OCI-M2 (cell line): Measurements from ENCODE around the gene G6PC1.
"Not testable (repeated sequence)": the region's sequence is repeated elsewhere in the genome, so short reads cannot be mapped to it uniquely, and the experiment has no call there.

Experiments used
- DNase-seq: peaks from one replicate; lab custom pipeline; 2025; ENCODE audit not compliant: unreplicated experiment; lab: John Stamatoyannopoulos, UW

G6PC1 gene

GRCh38 chr17:42899981-42900380, 618 bp upstream of the G6PC1 start:
- DNase-seq = not testable (repeated sequence)

- no peak for DNase-seq
Observed at GRCh38 chr17:42901535-42902229, 1.1 kb downstream of the G6PC1 start.

GRCh38 chr17:42904110-42904469, 3.5 kb downstream of the G6PC1 start:
- no peak for DNase-seq

DNA sequence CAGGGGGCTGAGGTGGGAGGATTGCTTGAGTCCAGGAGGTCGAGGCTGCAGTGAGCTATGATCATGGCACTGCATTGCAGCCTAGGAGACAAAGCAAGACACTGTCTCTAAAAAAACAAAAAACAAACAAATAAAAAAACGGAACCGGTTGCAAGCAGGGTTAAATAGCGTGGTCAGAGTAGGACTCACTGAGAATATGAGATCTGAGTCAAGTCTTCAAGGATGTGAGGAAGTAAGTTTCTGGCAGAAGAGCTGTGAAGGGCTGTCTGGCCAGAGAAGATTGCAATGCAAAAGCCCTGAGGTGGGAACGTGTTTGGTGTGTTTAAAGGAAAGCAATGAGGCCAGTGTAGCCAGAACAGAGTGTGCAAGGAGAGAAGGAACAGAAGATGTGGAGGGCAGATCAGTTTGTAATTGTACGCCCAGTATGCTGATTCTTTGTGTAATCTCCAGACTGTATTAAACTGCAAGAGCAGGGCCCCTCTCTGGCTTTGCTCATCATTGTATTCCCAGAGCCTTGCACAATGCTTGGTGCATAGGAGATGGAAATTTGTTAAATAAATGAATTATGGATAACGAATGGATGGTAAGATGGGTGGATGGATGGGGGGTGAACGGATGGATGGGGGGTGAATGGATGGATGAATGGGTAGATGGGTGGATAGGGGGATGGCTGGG, 6.3 kb downstream of the G6PC1 start:
- no peak for DNase-seq

DNA sequence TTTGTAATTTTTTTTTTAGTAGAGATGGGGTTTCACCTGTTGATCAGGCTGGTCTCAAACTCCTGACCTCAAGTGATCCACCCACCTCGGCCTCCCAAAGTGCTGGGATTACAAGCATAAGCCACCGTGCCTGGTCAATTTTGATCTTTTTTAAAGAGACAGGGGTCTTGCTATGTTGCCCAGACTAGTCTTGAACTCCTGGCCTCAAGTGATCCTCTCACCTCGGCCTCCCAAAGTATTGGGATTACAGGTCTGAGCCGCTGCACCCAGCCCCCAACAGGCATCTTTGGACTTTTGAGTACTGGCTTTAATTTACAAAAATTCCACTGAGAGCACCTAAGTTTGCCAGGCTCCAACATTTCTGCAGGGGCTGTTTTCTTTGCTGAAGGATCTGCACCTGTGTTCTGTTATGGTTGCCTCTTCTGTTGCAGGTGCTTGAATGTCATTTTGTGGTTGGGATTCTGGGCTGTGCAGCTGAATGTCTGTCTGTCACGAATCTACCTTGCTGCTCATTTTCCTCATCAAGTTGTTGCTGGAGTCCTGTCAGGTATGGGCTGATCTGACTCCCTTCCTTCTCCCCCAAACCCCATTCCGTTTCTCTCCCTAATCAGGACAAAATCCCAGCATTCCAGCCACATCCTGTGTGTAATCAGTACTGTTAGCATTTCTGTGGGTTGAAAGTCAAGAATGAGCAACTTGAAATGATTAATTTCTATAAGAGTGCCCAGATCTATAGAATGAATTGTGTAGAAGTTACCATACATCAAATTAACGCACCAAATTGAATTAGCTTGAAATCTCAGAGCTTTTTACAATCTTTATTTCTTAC, 8.5 kb downstream of the G6PC1 start:
- DNase-seq = no peak

DNA sequence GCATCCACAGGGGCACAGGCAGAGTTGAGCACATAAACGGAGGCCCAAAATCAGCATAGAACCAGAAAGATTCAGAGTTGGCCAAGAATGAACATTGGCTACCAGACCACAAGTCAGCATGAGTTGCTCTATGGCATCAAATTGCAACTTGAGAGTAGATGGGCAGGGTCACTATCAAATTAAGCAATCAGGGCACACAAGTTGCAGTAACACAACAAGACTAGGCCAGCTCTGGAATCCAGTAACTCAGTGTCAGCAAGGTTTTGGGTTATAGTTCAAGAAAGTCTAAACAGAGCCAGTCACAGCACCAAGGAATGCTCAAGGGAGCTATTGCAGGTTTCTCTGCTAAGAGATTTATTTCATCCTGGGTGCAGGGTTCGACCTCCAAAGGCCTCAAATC, 12.9 kb downstream of the G6PC1 start:
- DNase-seq = no peak

DNA sequence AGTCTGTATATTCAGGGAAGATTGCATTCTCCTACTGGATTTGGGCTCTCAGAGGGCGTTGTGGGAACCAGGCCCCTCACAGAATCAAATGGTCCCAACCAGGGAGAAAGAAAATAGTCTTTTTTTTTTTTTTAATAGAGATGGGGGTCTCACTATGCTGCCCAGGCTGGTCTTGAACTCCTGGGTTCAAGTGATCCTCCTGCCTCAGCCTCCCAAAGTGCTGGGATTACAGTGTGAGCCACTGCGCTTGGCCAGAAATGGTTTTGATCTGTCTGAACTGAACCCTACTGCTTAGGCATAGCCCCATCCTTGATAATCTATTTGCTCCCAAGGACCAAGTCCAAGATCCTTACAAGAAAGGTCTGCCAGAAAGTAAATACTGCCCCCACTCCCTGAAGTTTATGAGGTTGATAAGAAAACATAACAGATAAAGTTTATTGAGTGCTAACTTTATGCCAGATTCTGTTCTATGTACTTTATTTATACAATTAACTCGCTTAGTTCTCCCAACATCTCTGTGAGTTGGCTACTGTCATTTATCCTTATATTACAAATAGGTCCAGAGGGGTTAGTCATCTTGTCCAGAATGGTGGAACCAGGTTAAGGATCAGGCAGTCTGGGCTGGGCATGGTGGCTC, 13.5 kb downstream of the G6PC1 start:
- no peak for DNase-seq

DNA sequence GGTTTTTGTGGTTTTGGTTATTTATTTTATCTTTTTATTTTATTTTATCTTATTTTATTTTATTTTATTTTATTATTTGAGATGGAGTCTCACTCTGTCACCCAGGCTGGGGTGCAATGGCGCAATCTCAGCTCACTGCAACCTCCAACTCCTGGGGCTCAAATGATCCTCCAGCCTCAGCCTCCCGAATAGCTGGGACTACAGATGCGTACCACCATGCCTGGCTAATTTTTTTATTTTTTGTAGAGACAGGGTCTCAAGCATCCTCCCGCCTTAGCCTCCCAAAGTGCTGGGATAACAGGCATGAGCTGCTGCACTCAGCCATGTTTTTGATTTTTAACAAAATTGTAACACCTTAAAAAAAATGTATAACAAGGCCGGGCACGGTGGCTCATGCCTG, 14.7 kb downstream of the G6PC1 start:
- DNase-seq = not testable (repeated sequence)

DNA sequence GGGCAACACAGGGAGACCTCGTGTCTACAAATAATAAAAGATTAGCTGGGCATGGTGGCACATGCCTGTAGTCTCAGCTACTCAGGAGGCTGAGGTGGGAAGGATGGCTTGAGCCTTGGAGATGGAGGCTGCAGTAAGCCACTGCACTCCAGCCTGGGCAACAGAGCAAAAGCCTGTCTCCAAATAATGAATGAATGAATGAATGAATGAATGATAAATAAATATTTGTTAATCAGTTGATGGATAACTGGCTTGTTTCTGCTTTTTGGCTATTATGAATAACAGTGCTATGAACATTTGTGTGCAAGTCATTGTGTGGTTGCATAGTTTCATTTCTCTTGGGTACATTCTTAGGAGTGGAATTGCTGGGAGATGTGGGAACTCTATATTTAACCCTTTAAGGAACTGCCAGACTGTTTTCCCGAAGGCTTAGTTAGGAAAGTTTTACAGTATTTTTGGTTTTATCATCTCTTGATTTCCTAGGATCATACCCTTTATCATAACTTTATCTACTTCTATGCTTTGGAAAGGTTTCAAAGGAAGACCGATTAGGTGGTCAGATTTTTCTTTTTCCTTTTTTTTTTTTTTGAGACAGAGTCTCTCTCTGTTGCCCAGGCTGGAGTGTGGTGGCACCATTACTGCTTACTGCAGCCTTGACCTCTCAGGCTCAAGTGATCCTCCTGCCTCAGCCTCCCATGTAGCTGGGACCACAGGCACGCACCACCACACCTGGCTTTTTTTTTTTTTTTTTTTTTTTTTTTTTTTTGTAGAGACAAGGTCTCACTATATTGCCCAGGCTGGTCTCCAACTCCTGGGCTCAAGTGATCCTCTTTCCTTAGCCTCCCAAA, 16.0 kb downstream of the G6PC1 start:
- DNase-seq = not testable (repeated sequence)

DNA sequence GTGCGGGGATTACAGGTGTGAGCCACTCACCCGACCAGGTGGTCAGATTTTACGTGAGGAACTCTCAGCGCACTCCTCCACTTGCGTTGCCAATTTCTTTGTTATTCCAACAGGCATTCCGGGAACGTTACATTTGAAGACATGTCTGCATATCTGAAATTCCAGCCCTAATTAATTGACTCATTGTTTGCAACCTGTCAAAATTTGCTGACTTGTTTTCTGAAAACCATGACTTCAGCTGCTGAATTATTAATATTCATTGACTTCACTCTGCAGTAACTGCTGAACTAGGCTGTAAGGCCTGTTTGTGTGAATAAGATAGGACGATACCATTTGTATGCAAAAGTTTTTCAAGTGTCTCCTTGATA, 16.6 kb downstream of the G6PC1 start:
- no peak for DNase-seq

DNA sequence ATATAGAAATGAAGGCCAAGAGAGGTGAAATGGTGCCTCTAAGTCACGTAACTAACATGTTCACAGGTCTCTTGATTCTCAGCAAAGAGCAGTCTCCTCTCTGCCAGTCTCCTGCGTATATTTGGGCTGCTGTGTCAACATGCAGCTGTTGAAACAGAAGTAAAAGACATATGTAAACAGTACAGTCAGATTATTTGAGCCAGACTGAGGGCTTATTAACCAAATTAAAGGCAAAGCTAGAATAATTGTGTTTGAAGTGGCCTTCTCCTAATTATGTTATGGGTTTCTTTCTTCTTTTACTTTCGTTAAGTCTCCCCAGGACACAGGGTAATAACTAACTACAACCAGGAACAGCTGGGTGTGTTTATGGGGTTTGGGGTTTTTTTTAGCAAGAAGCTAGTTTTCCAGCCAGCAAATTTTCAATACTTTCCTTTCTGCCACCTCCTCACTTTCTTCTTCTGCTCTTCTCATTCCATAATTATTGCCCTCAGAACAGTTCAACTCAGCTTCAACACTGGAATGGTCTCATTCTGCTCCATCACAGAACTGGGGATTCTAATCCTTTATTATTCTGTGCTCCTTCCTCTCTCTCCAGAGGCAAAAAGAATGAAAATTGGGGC, 18.4 kb downstream of the G6PC1 start:
- DNase-seq = no peak

- not testable (repeated sequence) for DNase-seq
Observed at GRCh38 chr17:42919522-42920077, 19.0 kb downstream of the G6PC1 start.

DNA sequence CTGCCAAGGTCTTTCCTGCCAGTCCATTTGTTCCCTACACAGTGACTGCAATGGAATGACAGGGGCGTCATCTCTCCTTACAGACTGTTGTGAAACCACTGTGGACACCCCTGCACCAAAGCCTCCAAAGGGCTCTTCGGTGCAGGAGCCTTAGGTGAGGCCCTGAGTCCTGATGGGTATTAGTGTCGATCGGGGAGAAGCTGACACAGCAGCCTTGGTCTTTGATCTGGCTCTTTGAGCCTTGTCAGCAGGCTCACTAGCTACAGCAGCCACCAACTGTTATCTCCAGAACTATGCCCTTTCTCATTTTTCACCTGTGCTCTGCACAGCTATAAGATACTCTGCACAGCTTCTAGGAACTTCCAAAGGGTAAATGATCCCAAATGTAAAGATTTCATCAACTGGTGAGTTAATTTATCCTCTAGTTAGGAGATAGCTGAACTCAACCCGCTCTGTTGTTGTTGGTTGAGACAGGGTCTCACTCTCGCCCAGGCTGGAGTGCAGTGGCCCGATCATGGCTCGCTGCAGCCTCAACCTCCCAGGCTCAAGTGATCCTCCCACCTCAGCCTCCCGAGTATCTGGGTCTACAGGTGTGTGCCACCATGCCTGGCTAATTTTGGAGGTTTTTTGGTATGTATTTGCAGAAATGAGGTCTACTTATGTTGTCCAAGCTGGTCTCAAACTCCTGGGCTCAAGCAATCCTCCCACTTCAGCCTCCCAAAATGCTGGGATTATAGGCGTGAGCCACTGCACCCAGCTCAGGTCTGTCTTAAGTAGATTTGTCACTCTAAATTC, 19.7 kb downstream of the G6PC1 start:
- no peak for DNase-seq

GRCh38 chr17:42920922-42921321, 20.3 kb downstream of the G6PC1 start:
- DNase-seq = no peak

GRCh38 chr17:42922294-42922693, 21.7 kb downstream of the G6PC1 start:
- DNase-seq = no peak

DNA sequence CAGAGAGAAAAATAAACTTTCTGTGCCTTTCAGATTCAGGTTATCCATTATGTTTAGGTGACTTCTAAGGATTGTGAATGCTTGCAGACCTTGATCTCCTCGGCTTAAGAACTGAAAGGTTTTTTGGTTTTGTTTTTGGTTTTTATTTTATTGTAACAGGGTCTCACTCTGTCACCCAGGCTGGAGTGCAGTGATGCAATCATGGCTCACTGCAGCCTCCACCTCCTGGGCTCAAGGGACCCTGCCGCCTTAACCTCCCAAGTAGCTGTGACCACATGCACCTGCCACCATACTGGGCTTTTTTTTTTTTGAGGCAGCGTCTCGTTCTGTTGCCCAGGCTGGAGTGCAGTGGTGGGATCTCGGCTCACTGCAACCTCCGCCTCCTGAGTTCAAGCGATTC, 22.9 kb downstream of the G6PC1 start:
- not testable (repeated sequence) for DNase-seq

DNA sequence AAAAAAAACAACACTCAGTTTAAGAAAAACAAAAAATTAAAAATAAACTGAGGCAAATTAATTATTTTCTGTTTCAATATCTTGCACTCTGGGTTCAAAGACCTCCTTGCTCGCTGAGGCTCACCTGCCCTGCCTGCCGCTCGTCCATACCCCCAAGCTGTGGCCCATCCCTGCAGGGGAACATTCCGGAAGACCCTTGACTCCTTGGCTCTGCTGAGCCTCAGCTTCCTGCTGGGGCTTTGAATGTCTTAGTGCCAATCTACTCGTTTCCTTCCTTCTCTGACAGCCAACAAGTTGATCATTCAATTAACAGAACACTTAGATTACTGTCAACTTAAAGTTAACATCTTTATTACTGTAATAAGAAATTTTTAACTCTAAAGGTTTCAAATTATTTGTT, 24.3 kb downstream of the G6PC1 start:
- no peak for DNase-seq

DNA sequence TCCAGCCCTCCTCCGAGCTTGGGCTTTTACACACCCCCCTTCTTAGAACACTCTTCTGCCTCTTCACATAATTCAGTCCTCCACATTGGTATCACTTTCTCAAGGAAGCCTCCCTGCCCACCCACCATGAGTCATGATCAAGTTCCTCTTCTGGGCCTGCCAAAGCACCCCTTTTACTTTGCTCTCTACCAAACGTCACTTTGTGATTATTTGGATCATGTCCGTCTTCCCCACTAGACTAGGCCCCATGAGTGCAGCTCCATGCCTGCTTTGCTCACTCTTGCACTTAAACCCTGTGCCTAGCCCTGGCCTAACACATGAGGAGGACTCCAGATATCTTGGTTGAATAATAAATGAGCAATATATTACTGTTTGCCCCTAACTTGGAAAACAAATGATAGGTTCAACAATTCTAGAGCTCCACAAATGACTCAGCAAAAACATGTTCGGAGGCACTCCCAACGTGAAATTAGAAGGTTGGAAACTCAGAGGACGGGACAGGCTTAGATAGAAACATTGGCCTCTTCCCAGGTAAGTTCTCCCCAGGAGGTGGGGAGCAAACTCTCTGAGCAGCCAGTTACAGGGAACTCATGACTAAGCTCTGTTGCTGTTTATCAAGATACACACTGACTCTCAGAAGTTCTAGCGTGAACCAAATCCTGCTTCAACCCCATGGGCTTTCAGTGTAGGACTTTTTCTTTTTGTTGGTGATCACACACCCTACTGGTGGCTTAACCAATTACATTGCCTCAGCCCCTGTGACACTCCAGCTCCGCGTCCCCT, 28.3 kb downstream of the G6PC1 start:
- DNase-seq = peak; percentile 40
